Uterus (tissue), 4 donors: ENCODE data around the gene CFAP74. TPM values are rescaled to one million over a fixed set of nuclear protein-coding genes. Genes with fewer than 3 reads are reported as not detected.

Source experiments
- DNase-seq, 2 donors: peaks; one replicate each; pipeline ENCODE4 v3.0.0-alpha.2; 2019 to 2020
- H3K27ac ChIP-seq, 2 donors: fragments of 200-600 bp; sonication (generic); 1 replicate in 1 of 2; 2 replicates in 1 of 2; pipeline ENCODE4 v1.5.1; 2016 to 2018
- H3K27me3 ChIP-seq, 2 donors: fragments of 200-600 bp; sonication (generic); one replicate each; pipeline ENCODE4 v1.5.1; 2018 to 2019; ENCODE audit warnings: control low read depth in 1 of 2
- H3K36me3 ChIP-seq, 2 donors: fragments of 200-600 bp; sonication (generic); one replicate each; pipeline ENCODE4 v1.5.1; 2019; ENCODE audit warnings: control low read depth in 1 of 2
- H3K4me1 ChIP-seq, 2 donors: fragments of 200-600 bp; sonication (generic); one replicate each; pipeline ENCODE4 v1.5.1; 2018 to 2019; ENCODE audit warnings: control low read depth in 1 of 2
- H3K4me3 ChIP-seq, 2 donors: fragments of 200-600 bp; sonication (generic); 1 replicate in 1 of 2; 2 replicates in 1 of 2; pipeline ENCODE4 v1.5.1; 2018 to 2019; ENCODE audit warnings: mild to moderate bottlenecking in 1 of 2
- H3K9me3 ChIP-seq, 2 donors: fragments of 200-600 bp; sonication (generic); one replicate each; pipeline ENCODE4 v1.5.1; 2019; ENCODE audit warnings: control low read depth in 1 of 2
- CTCF ChIP-seq, 4 experiments: fragments of 200-600 bp in 2 of 4; fragments of 450-650 bp in 2 of 4; sonication (generic) in 2 of 4; IDR thresholded peaks; one replicate each; pipeline ENCODE4 v1.5.1; 2016 to 2019; ENCODE audit warnings: antibody characterized with exemption in 4 of 4, mild to moderate bottlenecking in 2 of 4, moderate library complexity in 1 of 4
- POLR2A ChIP-seq, 2 donors: fragments of 450-650 bp; IDR thresholded peaks; one replicate each; pipeline ENCODE4 v1.6.1; 2016; ENCODE audit warnings: antibody characterized with exemption in 2 of 2, mild to moderate bottlenecking in 1 of 2, moderate library complexity in 1 of 2
- intact Hi-C: fragments of 100-400 bp; cut with DNase I; formaldehyde crosslinking; loops from one replicate; pipeline ENCODE4 v1.15.1; 2023; ENCODE audit warnings: low total_unique reads
- total RNA-seq, 4 donors: library from RNA; depleted of rRNA in 3 of 4; stranded (reverse); fragments of >200 nt in 3 of 4; gene quantifications; one replicate each; pipeline versions ENCODE4 v1.1.0 to v1.2.4, GENCODE V29; 2014 to 2023
- donor health status: DM: yes; HTN: yes; CAD: no.

Gene CFAP74
- total RNA-seq, 4 donors from 2014 or later = 0.64 to 1.0 TPM; not detected in 2

- no peaks in the 10 kb centered on the region for H3K27me3 ChIP-seq
These were observed 46.7 kb downstream of the CFAP74 start for GRCh38 chr1:1956586-1957532.

DNA sequence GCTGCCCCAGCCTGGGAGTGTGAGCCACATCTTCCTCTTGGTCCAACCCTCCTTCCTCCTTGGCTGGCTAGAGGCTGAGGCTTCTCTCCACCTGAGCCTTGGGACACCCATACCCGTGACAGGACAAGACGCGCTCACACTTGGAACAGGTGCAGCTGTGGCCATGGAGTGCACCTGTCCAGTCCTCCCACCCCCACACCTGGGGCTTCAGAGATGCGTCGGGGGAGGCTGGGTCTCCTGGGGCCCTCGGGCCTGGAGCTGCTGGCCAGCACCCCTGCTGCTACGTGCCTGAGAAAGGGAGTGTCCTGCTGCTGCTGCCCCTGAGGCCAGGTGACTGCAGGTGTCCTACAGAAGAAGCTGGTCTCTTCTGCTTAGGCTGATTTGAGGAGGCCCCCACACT lies 47.5 kb downstream of the CFAP74 start:
- intact Hi-C loops = no loop called here
- no peak for TF ChIP-seq POLR2A (IDR thresholded peaks at IDR 0.05)
- no peak for TF ChIP-seq CTCF (IDR thresholded peaks at IDR 0.05)
- Histone ChIP-seq H3K27ac (no peak overlapping the region), H3K27me3 (no peaks in the 10 kb centered on the region), H3K36me3 (no peaks in the 10 kb centered on the region), H3K4me3 (no peak overlapping the region), H3K9me3 (no peaks in the 10 kb centered on the region), H3K4me1 (no peaks in the 10 kb centered on the region)
- no peak for DNase-seq

More at GRCh38 chr1:1956586-1957532, 46.7 kb downstream of the CFAP74 start:
- H3K36me3 ChIP-seq = no peaks in the 10 kb centered on the region
- TF ChIP-seq CTCF (IDR thresholded peaks at IDR 0.05) (no peak), POLR2A (IDR thresholded peaks at IDR 0.05) (no peak)
- no peak overlapping the region for H3K27ac ChIP-seq
- intact Hi-C loops = no loop called here
- H3K4me3 ChIP-seq = no peak overlapping the region
- no peak for DNase-seq
- H3K4me1 ChIP-seq = no peaks in the 10 kb centered on the region
- H3K9me3 ChIP-seq = no peaks in the 10 kb centered on the region

DNA sequence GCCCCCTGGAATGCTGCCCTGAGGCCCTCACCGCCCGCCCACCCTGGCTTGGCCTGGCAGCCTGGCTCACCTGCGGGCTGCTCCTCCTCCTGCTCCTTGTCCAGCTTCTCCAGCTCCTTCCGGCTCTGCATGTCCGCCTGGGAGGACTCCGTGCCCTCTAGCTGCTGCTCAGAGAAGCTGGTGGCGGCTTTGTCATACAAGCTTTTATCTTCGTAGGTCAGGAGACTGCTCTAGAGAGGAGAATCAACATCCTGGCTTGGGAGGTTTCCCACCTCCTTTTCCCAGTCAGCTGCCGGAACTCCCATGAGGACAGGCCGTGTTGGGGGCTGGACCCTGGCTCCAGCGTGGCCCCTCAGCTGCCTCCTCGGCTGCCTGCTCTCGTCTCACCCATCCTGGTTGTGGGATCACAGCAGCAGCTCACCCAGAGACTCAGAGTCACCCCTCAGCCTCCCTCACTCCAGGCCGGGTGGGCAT lies 47.9 kb downstream of the CFAP74 start:
- intact Hi-C loops = no loop called here
- Histone ChIP-seq H3K4me3 (no peak overlapping the region), H3K36me3 (no peaks in the 10 kb centered on the region), H3K9me3 (no peaks in the 10 kb centered on the region), H3K4me1 (no peaks in the 10 kb centered on the region), H3K27me3 (no peaks in the 10 kb centered on the region), H3K27ac (no peak overlapping the region)
- no peak for TF ChIP-seq POLR2A (IDR thresholded peaks at IDR 0.05)
- no peak for TF ChIP-seq CTCF (IDR thresholded peaks at IDR 0.05)
- DNase-seq = no peak

GRCh38 chr1:1954831-1955441 lies 48.6 kb downstream of the CFAP74 start:
- H3K9me3 ChIP-seq = no peaks in the 10 kb centered on the region
- H3K27me3 ChIP-seq = no peaks in the 10 kb centered on the region
- H3K4me1 ChIP-seq = no peaks in the 10 kb centered on the region
- no peak overlapping the region for H3K27ac ChIP-seq
- H3K36me3 ChIP-seq = no peaks in the 10 kb centered on the region
- no peak overlapping the region for H3K4me3 ChIP-seq
- intact Hi-C loops = no loop called here
- TF ChIP-seq POLR2A (IDR thresholded peaks at IDR 0.05) = no peak
- no peak for TF ChIP-seq CTCF (IDR thresholded peaks at IDR 0.05)
- no peak for DNase-seq

DNA sequence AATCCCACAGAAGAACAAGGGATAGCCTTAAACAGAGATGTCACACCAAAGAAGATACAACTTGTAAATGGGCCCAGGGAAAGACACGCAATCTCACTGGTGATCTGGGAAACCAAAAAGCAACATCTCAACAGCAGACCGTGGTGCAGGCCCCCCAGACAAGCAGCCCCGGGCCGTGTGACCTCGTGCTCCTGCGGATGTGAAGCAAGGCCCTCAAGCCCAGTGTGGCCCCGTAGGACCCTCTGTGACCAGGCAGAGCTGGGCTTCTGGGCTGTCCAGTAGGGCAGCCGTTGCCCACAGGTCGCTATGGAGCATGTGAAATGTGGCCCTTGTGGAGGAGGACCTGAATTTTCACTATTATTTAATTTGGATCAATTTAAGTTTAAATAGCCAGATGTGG lies 49.6 kb downstream of the CFAP74 start:
- Histone ChIP-seq H3K27me3 (no peaks in the 10 kb centered on the region), H3K4me3 (no peak overlapping the region), H3K36me3 (no peaks in the 10 kb centered on the region), H3K27ac (no peak overlapping the region), H3K9me3 (no peaks in the 10 kb centered on the region), H3K4me1 (no peaks in the 10 kb centered on the region)
- intact Hi-C loops = no loop called here
- TF ChIP-seq POLR2A (IDR thresholded peaks at IDR 0.05) = no peak
- no peak for TF ChIP-seq CTCF (IDR thresholded peaks at IDR 0.05)
- no peak for DNase-seq
